RWPE2 (cell line): ENCODE results near the gene CCDC186.

ENCODE experiments used
- ATAC-seq: fragments of 200-7000 bp; cut with Tn5 transposase; 3 replicates; pipeline ENCODE4 v1.9.1; 2021; ENCODE audit warnings: low read depth
- DNase-seq: peaks from one replicate; pipeline ENCODE4 v3.0.0-alpha.2; 2020; ENCODE audit warnings: low spot score
- H3K27ac ChIP-seq: fragments of 450-650 bp; 2 replicates; pipeline ENCODE4 v1.5.1; 2017; ENCODE audit warnings: mild to moderate bottlenecking; ENCODE audit not compliant: poor library complexity, severe bottlenecking
- H3K27me3 ChIP-seq: fragments of 250-450 bp; sonication (Bioruptor Pico); 2 replicates; pipeline ENCODE4 v1.5.1; 2021; ENCODE audit warnings: mild to moderate bottlenecking, moderate library complexity; ENCODE audit not compliant: insufficient read depth, poor library complexity, severe bottlenecking
- H3K36me3 ChIP-seq: fragments of 250-450 bp; sonication (Bioruptor Pico); 2 replicates; pipeline ENCODE4 v1.5.1; 2020; ENCODE audit warnings: low read depth, mild to moderate bottlenecking, moderate library complexity
- H3K4me1 ChIP-seq: fragments of 250-450 bp; sonication (Bioruptor Pico); 2 replicates; pipeline ENCODE4 v1.5.1; 2021; ENCODE audit warnings: mild to moderate bottlenecking, moderate library complexity; ENCODE audit not compliant: insufficient read depth, poor library complexity, severe bottlenecking
- H3K4me3 ChIP-seq: fragments of 250-450 bp; sonication (Bioruptor Pico); 2 replicates; pipeline ENCODE4 v1.5.1; 2021; ENCODE audit warnings: mild to moderate bottlenecking, moderate library complexity; ENCODE audit not compliant: severe bottlenecking
- H3K9me3 ChIP-seq: fragments of 250-450 bp; sonication (Bioruptor Pico); 2 replicates; pipeline ENCODE4 v1.5.1; 2021; ENCODE audit warnings: mild to moderate bottlenecking, moderate library complexity; ENCODE audit not compliant: severe bottlenecking
- TF ChIP-seq, protein P1 (sequence below): fragments of 450-650 bp; IDR thresholded peaks from one replicate; pipeline ENCODE4 v1.5.1; 2017; ENCODE audit warnings: mild to moderate bottlenecking, moderate library complexity; ENCODE audit not compliant: poor library complexity, severe bottlenecking

The CCDC186 gene

DNA sequence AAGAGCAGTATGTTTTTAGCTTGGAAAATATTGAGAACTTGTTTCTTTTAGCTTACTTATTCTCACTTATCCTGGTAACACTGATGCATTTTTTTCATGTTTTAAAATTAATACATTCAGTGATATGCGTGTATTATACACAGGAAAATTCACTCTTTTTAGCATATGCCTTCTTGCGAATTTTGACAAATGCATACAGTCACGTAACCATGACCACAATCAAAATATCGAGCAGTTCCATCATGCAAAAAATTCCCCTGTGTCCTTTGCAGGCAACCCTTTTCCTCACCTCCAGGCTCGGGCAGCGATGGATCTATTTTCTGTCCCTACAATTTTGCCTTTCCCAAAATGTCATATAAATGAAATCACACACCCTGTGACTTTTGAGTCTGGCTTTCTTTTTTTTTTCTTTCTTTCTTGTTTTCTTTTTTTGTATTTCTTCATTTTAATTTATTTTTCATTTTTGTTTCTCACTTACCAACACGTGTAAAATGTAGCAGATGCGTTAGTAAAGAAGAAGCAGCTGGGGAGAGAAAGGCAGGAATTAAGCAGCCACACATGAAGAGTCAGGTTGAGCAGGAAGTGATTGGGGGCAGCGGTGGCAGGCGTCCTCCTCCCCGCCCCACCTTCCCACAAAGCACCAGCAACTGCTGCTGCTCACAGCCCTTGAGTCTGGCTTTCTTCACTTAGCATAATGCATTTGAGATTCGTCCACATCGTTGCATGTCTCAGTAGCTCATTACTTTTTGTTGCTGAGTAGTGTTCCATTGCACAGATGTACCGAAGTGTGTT is 100.4 kb downstream of the CCDC186 start:
- Histone ChIP-seq H3K9me3 (no peaks in the 10 kb centered on the region), H3K36me3 (no peaks in the 10 kb centered on the region), H3K4me3 (no peak overlapping the region), H3K27me3 (no peaks in the 10 kb centered on the region), H3K27ac (no peak overlapping the region), H3K4me1 (peaks cover 3% of the 10 kb centered on the region)
- no peak for DNase-seq
- no peak for ATAC-seq
- TF ChIP-seq, protein P1, sequence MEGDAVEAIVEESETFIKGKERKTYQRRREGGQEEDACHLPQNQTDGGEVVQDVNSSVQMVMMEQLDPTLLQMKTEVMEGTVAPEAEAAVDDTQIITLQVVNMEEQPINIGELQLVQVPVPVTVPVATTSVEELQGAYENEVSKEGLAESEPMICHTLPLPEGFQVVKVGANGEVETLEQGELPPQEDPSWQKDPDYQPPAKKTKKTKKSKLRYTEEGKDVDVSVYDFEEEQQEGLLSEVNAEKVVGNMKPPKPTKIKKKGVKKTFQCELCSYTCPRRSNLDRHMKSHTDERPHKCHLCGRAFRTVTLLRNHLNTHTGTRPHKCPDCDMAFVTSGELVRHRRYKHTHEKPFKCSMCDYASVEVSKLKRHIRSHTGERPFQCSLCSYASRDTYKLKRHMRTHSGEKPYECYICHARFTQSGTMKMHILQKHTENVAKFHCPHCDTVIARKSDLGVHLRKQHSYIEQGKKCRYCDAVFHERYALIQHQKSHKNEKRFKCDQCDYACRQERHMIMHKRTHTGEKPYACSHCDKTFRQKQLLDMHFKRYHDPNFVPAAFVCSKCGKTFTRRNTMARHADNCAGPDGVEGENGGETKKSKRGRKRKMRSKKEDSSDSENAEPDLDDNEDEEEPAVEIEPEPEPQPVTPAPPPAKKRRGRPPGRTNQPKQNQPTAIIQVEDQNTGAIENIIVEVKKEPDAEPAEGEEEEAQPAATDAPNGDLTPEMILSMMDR = no peak

DNA sequence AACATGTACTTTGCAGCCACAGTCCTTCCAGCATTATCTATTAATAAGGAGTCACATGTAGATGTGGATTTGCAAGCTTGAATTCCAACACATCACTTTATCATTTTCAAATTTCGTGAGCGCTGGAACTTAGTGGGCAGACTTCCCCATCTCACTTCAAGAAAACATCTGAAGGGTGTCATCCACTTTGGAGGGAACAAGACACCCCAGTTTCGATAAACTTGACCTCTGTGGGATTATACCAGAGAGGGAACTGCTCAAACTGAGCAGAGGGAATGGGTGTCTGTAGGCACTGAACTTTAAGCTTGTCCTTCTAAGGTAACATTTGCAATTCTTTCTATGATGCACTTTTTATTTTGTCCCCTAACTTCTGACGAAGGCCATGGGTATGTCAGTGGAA is 102.8 kb downstream of the CCDC186 start:
- Histone ChIP-seq H3K36me3 (no peaks in the 10 kb centered on the region), H3K27ac (no peak overlapping the region), H3K27me3 (no peaks in the 10 kb centered on the region), H3K9me3 (no peaks in the 10 kb centered on the region), H3K4me3 (no peak overlapping the region), H3K4me1 (peaks cover 5% of the 10 kb centered on the region)
- TF ChIP-seq, protein P1 = no peak
- ATAC-seq (no peak), DNase-seq (no peak)
